ENCODE measurements around the gene PLEKHM2.
"Not testable (repeated sequence)": the region's sequence is repeated elsewhere in the genome, so short reads cannot be mapped to it uniquely, and the experiment has no call there.

Gene PLEKHM2

GRCh38 chr1:15678578-15678977 is 5.5 kb upstream of the PLEKHM2 start:
- DNase-seq, result no peak

DNA sequence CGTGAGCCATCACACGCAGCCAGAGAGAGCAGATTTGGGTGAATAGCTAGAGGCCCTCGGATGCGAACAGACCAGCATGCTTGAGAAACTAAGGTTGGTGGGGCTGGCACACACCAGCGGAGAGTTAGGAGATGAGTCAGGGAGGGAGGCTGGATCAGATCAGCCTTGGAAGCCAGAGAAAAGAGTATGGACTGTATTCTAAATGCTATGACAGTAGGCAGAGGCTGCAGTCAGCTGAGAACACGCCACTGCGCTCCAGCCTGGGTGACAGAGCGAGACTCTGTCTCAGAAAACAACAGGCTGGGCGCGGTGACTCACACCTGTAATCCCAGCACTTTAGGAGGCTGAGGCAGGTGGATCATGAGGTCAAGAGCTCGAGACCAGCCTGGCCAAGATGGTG is 4.0 kb upstream of the PLEKHM2 start:
- no peak for DNase-seq

DNA sequence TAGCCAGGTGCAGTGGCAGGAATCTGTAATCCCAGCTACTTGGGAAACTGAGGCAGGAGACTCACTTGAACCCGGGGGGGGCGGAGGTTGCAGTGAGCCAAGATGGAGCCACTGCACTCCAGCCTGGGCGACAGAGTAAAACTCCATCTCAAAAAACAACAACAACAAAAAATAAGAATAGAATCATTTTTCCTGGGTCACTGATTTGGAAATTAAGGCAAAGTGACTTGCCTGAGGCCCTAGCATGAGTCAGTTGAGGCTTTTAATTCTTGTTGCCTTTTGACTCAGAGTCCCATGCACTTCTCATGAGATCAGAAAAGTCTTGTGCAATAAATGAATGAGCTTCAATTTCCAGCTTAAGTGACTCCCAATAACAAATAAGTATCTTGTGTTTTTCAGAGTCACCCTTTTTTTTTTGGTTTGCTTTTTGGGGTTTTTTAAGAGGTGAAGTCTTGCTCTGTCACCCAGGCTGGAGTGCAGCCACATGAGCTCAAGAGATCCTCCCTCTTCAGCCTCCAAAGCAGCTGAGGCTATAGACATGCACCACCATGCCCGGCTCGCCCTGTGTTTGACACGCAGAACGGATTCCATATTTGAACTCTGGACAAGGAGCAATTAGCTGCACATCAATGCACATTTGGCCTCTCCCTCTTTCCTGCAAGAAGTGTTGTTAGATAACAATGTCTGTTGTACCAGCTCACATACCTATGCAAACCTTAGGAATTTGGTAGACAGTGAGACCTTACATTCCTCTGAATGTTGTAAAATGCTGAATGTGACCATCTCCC is 3.4 kb upstream of the PLEKHM2 start:
- DNase-seq, result no peak

GRCh38 chr1:15681349-15682292 is 2.5 kb upstream of the PLEKHM2 start:
- no peak for DNase-seq

- DNase-seq, result no peak
Measured at GRCh38 chr1:15682936-15683341, 1.2 kb upstream of the PLEKHM2 start.

DNA sequence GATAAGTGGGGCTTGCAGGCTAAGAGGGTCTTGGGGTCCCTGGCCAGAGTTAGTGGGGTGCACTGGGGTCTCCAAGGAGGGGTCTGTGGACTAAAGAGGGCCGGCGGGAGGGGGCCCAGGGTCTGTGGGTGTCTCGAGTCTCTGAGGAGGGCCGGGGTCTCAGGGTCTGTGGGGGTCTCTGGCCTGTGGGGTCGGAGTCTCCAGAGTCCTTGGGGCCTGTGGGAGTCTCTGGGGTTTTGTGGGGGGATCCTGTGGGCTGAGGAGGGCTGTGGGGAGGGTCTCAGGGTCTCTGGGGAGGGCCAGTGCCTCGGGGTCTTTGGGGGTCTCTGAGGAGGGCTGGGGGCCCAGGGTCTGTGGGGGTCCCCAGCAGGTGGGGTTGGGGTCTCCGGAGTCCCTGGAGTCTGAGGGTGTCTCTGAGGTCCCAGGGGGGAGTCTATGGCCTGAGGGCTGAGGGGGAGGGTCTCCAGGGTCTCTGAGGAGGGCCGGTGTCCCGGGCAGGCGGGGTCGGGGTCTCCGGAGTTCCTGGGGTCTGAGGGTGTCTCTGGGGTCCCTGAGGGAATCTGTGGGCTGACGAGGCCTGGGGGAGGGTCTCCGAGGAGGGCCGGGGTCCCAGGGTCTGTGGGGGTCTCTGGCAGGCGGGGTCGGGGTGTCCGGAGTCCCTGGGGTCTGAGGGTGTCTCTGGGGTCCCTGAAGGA is 628 bp upstream of the PLEKHM2 start:
- DNase-seq, result no peak

GRCh38 chr1:15684468-15685291 is 560 bp downstream of the PLEKHM2 start:
- no peak for DNase-seq

GRCh38 chr1:15685820-15686219 is 1.7 kb downstream of the PLEKHM2 start:
- no peak for DNase-seq

DNA sequence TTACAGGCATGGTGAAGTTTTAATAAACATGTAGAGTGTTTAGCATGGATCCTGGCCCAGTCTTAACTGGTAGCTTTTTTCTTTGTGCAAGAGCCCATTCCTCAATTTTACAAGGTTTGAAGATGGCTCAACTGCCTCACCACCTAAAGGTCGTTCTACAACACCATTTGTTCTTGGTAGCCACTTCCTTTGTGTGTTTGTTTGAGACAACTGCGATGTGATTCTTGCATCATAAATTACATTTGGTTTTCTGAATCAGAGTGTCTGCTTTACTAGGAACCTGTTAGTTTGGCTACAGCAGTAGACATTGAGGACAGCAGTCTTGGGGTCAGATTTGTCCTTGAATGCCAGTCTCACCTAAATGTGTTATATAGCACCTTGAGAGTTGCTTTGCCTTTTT is 3.3 kb downstream of the PLEKHM2 start:
- DNase-seq, result no peak

DNA sequence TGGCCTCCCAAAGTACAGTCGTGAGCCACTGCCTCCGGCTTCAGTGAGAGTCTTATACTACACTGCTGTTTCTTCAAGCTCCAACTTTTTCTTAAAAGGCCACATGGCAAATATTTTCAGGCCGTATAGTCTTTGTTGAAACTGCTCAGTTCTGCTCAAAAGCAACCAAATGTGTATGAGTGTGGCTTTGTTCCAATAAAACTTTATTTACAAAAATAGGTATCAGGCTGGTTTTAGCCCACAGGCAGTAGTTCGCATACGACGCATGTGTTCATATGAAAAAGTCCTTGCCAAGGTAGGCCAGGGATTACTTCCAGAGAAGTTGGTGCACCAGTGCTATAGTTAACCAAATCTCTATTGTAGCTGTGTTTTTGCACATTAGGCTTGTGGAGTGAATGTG is 6.2 kb downstream of the PLEKHM2 start:
- DNase-seq, result no peak

GRCh38 chr1:15691434-15692032 is 7.4 kb downstream of the PLEKHM2 start:
- no peak for DNase-seq

- no peak for DNase-seq
Measured at GRCh38 chr1:15692121-15692682, 8.1 kb downstream of the PLEKHM2 start.

DNA sequence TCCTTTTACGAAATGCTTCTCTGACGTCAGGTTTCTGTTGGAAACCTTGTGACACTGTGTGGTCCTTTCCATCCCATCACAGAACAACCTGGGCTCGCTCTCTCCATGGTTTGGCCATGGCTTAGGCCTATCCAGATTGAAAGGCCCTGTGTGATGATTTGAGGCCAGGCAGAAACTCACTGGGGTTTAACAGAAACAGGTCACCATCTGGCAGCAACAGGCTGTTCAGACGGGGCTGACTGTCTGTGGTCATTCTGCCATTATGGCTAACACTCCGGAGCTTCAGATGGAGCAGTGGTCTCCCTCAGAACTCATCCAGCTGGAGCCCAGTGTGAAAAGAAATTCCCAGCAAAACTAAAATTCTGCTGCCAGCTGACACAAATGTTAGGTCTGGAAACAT is 9.3 kb downstream of the PLEKHM2 start:
- DNase-seq, result no peak

DNA sequence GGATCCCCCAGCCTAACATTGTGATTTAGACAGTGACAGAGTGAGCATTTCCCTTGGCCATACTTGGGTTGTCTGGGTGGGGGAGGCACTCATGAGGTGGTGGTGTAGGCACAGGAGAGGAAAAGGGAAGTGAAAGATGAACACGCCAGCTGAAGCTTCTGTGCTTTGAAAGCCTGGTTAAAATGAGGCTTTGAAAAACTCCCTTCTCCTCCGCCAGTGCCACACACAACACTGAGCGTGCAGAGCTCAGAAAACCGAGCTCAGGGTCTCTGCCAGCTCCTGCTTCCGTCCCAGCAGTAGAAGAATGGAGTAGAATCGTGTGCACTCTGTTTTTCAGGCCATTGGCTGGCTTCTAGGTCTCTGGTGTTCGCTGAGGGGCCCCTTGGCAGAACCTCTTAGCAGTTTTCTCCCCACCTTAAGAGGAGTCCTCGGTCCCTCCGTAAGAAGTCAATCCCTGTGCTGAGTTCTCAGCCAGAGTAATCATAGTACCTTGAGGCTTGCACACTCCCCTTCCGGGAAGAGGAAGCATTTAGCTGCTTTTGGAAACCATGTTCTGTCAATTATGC is 12.9 kb downstream of the PLEKHM2 start:
- DNase-seq, result no peak

DNA sequence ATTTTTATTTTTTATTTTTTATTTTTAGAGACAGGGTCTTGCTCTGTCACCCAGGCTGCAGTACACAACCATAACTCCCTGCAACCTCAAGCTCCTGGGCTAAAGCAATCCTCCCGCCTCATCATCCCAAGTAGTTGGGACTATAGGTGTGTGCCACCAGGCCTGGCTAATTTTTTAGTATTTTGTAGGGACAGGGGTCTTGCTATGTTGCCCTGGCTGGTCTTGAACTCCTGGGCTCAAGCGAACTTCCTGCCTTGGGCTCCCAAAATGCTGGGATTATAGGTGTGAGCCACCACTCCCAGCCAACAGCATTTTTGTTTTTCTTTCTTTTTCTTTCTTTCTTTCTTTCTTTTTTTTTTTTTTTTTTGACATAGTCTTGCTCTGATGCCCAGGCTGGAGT is 14.1 kb downstream of the PLEKHM2 start:
- no peak for DNase-seq

DNA sequence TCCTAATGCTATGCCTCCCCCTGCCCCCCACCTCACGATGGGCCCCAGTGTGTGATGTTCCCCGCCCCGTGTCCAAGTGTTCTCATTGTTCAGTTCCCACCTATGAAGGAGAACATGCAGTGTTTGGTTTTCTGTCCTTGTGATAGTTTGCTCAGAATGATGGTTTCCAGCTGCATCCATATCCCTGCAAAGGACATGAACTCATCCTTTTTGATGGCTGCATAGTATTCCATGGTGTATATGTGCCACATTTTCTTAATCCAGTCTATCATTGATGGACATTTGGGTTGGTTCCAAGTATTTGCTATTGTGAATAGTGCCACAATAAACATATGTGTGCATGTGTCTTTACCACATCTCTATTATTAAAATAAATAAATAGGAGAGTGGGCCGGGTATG is 15.2 kb downstream of the PLEKHM2 start:
- not testable (repeated sequence) for DNase-seq

DNA sequence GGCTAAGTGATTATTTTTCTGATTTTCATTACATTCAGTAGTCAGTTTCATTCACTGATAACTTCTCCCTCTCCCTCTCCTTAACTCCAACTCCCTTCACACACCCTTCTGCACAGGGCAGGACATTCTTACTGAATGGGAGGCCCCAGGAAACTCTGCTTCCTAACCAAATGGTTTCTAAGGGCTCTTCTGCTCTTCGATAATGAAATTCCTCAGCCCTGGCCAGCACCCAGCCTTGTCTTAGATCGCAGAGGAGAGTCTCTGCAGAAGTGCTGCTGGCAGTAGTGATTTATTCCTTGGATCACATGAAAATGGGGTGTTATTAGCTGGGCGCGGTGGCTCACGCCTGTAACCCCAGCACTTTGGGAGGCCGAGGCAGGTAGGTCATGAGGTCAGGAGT is 16.4 kb downstream of the PLEKHM2 start:
- DNase-seq, result no peak

GRCh38 chr1:15701784-15702183 is 17.7 kb downstream of the PLEKHM2 start:
- DNase-seq, result no peak

- no peak for DNase-seq
Measured at GRCh38 chr1:15702722-15703550, 18.8 kb downstream of the PLEKHM2 start.

DNA sequence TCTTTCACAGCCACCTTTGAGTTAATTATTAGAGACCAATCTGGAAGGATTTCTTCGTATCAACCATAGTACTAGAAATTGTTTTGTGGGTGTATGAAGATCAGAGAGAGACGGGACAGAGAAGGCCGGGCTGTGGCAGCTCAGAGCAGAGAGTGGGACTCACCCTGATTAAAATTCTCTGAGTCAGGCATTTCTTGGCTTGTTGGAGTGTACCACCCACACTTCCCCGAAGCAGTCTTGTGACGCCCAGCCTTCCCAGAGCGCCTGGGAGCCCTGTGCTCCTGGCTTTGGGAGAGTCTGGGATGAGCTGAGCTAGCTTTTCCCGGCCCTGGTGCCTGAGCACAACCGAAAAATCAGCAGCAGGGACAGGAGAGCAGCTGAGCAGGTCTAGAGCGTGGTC is 19.4 kb downstream of the PLEKHM2 start:
- no peak for DNase-seq

Measured in NCI-H187 treated with DMSO at 0.1 percent for 48 hours (cell line).